ENCODE measurements around the gene PPP4R3B. TPM values are rescaled to one million over a fixed set of nuclear protein-coding genes. Genes with fewer than 3 reads are reported as not detected.

The PPP4R3B gene
- total RNA-seq, 1 donor from 2014 or later = 42.5 TPM

GRCh38 chr2:55498582-55498981 lies 118.8 kb downstream of the PPP4R3B start:
- H3K36me3 ChIP-seq (ENCODE audit: control insufficient read depth, insufficient read depth, low read length) = no peaks in the 10 kb centered on the region
- no peaks in the 10 kb centered on the region for H3K27me3 ChIP-seq (ENCODE audit: control insufficient read depth, insufficient read depth, low read length)
- no peak for DNase-seq (ENCODE audit: low read depth)
- TF ChIP-seq, protein P1, sequence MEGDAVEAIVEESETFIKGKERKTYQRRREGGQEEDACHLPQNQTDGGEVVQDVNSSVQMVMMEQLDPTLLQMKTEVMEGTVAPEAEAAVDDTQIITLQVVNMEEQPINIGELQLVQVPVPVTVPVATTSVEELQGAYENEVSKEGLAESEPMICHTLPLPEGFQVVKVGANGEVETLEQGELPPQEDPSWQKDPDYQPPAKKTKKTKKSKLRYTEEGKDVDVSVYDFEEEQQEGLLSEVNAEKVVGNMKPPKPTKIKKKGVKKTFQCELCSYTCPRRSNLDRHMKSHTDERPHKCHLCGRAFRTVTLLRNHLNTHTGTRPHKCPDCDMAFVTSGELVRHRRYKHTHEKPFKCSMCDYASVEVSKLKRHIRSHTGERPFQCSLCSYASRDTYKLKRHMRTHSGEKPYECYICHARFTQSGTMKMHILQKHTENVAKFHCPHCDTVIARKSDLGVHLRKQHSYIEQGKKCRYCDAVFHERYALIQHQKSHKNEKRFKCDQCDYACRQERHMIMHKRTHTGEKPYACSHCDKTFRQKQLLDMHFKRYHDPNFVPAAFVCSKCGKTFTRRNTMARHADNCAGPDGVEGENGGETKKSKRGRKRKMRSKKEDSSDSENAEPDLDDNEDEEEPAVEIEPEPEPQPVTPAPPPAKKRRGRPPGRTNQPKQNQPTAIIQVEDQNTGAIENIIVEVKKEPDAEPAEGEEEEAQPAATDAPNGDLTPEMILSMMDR (IDR thresholded peaks at IDR 0.05; ENCODE audit: insufficient read depth, low read length, poor library complexity, severe bottlenecking) = no peak
- H3K4me3 ChIP-seq (ENCODE audit: low read depth, low read length) = no peak overlapping the region

Other genes with a start within 250 kb of the PPP4R3B start
- gene CCDC88A, start 197.8 kb downstream of the PPP4R3B start, total RNA-seq = 18.8 and 25.2 TPM in 2 replicates
- gene CFAP36, start 97.9 kb downstream of the PPP4R3B start, total RNA-seq = 19.6 and 21.8 TPM in 2 replicates
- gene PNPT1, start 76.2 kb upstream of the PPP4R3B start, total RNA-seq = 22.3 and 25.7 TPM in 2 replicates

All from kidney epithelial cell (primary cell).